NCI-H69 (cell line): ENCODE data around the gene DCLK3.

Experiments used
- DNase-seq: peaks from one replicate; lab custom pipeline; 2025; lab: John Stamatoyannopoulos, UW

DCLK3 gene

DNA sequence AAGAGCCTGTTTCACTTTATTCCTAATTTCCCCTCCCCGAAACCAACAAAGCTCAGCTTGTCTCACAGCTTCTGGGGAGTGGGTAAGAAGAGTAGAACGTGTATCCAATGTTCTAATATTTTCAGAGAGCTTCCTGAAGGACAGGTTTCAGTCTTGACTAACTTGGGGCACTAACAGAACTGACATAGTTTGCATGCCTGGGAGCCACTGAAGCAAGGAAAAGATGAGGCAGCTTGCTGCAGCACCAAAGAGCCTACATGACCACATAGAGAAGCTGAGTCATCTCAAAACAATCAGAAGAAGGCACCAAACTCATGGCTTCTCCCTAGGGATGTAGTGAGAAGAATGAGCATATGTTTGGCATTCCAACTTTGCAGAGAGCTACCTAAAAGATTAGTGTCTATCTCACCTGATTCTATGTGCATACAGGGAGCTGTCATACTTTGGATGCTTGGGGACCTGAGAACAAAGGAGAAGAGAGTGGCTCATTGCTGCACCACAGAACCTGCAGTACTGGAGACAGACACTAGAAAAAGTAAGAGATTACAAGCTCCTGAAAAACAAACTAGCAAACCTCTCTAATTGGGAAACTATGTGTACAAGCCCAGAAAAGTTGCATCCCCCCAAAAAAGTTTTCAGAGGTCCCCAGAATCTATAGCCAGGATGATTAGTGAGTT is 86.9 kb downstream of the DCLK3 start:
- DNase-seq, result no peak

DNA sequence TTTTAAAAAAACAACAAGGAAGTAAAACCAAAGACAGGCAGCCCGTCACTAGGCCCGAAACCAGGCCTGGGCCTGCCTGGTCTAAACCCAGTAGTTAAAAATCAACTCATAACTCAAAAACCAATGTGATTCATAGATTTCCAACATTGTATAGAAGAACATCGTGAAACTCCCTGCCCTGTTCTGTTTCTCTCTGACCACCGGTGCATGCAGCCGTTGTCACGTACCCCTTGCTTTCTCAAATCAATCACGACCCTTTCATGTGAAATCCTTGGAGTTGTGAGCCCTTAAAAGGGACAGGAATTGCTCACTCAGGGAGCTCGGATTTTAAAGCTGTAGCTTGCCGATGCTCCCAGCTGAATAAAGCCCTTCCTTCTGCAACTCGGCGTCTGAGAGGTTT is 89.5 kb downstream of the DCLK3 start:
- no peak for DNase-seq

DNA sequence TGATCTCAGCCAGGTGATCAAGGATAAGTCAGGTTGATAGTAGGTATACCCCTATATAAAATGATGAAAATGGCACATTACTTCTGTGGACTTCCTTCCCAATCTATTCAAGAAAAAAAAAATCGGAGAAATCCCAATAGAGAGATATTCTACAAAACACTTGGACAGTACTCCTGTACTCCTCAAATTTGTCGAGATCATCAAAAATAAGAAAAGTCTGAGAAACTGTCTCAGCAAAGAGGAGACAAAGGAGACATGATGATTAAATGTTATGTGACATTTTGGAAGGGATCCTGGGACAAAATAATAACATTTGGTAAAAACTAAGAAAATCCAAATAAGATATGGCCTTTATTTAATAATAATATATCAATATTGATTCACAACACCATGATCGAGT is 94.6 kb downstream of the DCLK3 start:
- DNase-seq, result no peak

DNA sequence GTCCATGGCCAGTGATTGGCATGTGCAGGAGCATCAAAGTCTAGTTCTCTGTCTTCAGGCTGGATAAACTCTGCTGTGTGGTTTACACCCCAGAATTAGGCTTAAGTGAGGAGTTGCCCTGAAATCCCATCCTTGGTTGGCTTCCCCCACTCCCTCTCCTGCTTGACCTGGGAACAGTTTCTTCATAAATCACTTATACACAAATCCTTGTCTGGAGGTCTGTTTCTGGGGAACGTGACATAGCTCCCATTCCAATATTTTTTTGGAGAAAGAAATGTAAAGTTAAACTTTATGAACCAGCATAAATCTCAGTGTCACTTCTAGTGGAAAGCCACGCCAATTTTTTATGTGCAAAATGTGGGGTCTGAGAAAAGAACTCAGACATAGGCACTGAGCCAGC is 98.2 kb downstream of the DCLK3 start:
- no peak for DNase-seq

DNA sequence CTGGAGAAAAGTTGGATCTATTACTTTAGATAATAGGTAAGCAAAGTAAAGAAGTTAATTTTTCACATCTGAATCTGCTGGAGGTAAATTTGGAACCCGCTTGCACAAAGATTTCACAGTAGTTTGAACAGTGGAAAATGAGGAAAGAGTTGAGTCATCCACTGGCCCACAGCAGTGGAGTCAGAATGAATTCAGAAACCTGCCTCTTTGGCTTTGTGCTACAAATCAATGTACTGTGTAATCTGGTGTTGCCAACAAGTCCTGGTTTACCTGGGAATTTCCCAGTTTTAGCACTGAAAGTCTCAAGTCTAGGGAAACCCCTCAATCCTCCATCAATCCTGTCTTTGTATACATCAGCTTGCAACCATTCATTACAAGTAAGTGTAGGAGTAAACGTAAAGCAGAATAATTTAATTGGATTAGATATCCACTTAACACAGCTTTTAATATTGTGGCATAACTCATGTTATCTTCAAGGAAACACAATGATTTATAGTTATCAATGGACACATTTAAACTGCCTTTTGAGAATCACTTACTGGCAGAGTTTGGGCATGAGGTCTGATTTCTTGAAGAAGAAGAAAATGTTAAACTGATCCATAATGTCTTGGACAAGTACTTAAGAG is 100.6 kb downstream of the DCLK3 start:
- DNase-seq, result no peak

DNA sequence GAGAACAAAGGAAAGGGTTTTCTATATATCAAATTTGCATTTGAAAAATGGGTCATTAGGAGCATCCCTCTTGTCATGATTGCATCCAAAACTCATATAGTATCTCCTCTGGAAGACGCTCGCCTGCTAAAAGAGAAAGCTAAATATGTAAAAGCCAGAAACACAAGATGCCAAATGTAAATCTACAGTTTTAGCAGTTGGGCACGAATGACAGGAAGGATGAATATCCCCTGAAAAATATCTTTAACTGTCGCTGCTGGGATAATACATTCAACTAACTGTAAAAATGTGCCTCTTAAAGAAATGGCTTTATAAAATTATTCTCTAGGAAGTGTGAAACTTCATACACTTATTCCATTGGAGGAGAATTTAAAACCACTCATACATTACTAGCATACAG is 101.7 kb downstream of the DCLK3 start:
- no peak for DNase-seq
